NCI-H82 treated with DMSO at 0.1 percent for 48 hours (cell line): Measurements from ENCODE around the gene CCDC70.

Experiments
- DNase-seq: peaks from one replicate; lab custom pipeline; 2025; ENCODE audit not compliant: unreplicated experiment; lab: John Stamatoyannopoulos, UW

Gene CCDC70

DNA sequence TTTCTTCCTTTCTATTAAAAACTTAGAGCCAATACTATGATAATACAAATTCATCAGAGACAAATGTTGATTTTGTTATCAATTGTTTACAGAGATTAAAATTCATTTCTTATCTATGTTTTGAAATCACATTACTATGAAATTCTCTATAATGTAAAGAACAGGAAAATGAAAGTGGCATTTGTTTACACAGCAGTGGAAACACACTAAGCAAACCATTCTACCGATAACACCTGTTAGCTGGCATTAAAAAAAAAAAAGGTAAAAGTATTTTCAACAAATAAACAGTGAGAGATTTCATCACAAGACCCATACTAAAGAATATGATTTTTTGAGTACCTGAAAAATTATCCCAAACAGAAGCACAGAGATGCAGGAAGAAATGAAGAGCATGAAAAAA is 4.8 kb upstream of the CCDC70 start:
- no peak for DNase-seq

DNA sequence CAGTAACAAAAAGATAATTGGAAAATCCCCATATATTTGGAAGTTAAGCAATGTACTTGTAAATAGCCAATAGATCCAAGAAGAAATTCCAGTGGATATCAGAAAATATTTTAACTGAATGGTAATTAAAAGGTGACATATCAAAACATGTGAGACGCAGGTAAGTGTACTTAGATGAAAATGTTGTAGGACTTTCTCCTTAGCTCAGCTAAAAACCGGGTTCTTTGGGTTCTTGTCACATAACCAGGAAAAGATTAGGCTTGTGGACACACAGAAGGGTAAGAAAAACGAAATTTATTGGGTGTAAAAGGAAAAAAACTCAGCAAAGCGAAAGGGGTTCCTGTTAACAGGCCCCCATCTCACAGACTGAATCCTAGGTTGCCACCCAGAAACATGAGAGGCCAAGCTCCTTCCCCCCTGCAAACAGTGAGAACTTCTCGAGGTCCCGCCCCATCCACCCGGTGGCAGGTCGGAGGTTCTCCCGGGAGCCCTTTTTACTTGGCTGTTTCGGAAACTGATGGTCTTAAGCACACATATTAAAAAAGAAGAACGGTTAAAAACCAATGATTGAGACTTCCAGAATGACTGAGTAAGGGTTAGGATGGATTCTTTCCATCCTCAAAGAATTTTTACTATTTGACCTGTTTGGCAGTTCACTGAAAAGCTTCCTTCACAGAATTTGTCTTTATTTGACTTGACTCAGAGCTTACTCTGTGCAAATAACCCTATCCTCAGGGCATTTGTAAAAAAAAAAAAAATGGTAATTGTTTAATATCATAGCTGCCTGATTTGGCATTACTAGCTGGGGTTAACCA is 3.1 kb upstream of the CCDC70 start:
- no peak for DNase-seq

DNA sequence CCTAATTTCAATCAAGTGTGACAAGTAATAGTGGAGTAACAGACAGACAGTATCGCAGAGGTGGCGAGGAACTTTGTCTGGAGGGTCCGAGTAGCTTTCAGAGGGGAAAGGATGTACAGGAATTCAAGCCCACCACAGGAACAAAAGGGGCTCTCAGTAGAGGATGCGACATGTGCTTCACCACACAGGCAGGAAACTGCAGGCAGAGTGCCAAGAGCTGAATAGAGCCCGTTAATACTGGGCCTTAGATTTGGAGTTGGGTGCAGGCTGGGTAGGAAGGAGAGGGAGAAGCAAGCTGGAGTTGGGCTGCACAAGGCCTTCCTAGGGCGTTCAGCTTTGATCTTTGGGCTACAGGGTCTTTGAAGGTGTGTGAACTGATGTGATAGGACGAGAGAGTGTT is 1.2 kb downstream of the CCDC70 start:
- DNase-seq = no peak

DNA sequence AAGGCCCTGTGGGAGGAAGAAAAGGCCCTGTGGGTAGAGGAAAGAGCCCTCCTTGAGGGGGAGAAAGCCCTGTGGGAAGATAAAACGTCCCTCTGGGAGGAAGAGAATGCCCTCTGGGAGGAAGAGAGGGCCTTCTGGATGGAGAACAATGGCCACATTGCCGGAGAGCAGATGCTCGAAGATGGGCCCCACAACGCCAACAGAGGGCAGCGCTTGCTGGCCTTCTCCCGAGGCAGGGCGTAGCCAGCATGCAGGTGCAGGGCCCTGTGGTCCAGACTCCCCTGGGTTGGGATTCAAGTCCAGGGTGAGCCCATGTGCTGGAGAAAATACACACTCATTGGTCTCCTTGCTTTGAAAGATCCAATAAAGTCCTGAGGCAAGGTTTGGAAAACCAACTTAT is 4.1 kb downstream of the CCDC70 start:
- no peak for DNase-seq

DNA sequence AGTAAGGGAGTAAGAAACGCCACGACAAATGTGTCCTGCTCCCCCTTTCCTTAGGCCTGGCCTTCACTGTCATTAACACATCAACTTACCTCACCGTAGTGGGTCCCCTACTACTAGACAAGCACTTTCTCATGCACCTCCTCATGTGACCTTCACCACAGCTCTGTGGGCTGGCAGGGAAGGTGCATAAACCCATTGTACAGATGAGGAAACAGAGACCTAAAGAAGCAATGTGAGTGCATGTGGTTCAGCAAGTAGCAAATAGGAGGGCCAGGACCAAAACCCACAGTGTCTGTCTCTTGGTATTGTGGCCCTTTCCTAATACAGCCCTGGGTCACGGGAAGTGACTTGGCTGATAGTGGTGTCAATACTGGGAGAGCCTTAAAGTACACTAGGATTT is 5.3 kb downstream of the CCDC70 start:
- no peak for DNase-seq

DNA sequence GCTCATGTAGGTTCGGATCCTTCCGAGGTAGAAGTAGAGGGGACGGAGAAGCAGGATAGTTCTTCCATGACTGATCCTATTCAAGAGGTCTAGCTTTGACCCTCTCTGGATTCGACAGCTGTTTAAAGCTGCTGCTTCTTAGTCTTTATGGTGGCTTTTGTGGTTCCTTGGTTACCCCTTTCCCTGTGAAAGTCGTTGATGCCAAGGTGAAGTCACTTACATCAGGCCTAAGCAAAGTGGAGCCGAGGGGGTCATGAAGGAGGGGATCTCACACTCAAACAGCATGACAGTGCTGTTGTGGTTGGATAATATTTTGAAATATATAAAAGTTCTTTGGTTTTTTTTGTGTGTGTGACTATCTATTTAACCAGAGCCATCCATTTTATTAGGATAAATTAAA is 8.1 kb downstream of the CCDC70 start:
- no peak for DNase-seq

DNA sequence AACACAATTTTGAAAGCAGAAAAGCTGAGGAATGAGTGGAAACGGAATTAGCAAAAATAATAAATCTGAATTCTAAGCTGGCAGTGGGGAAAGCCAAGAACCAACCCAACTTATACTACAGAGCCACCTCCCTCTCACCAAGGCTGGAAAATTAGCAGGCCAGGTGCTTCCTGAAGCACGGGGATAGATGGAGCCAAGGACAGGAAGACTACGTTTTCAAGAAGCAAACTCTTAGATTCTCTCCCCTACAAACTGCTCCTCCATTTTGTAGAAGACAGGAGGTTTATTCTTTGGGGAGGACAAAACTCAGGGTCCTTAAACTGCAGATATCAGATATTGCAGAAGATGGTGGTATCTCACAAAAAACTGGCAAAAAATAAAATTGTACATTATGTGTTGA is 8.8 kb downstream of the CCDC70 start:
- no peak for DNase-seq

DNA sequence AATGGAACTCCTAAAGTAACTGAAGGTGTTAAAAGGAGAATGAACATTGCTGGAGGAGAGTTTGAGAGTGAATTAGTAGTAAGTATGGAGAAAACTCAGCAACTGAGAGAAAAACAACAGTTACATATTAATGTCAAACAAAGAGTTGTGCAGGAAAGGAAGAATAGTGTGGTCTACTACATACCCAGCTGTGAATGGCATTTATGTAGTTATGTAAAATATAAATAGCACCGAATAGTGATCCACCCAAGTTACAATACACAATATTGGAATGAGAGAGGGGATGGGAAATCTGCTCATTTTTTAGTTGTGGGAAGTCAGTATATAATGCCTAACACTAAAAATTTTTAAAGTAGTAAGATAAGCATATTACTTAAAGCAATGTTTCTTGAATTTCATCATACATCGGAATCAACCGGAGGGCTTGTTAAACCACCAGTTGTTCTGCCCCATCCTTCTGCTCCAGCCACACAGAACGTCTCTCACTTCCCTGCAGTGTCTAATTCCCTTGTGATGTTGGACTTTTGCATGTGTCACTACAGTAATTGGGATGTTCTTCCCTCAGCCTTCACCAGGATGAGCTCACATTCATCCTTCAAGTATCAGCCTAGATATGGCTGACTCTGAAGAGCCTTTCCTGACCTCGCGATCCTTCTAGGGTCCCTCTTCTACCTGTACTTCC is 11.5 kb downstream of the CCDC70 start:
- DNase-seq = no peak

DNA sequence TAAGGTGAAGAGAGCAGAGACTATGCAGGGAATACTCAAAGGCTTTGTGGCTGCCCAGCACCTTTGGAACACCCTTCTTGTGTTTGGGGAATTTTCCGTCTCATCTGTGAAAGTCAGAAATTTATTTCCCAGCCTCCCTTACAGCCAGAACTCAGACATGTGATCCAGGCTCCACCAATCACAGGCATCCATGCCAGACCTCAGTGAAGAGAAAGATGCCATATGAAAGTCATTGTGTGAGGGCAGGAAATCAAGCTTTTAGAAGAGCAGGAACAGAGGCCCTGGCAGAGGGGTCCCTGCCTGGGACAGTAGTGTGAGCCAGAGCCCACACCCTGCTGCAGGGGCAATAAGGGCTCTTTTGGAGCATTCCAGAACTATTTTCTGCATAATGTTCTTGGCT is 12.1 kb downstream of the CCDC70 start:
- no peak for DNase-seq

DNA sequence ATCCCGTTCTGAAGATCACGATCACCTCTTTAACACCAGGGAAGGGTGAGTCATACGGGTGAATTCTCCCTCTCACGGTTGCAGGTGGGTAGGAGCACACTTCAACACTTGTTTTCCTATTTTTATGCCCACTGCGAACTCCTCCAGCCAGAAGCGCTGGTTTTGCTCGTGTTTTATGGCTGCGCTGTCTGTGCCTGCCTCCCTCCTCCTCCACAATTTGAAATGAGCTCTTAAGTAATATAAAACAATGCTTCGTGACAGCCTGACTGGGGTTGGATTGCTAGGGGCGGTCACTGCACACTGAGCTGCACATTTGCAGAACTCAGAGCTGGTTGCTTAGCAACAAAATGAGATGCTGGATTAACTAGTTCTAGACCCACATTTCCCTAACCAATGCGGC is 12.9 kb downstream of the CCDC70 start:
- peak; percentile 37 for DNase-seq

DNA sequence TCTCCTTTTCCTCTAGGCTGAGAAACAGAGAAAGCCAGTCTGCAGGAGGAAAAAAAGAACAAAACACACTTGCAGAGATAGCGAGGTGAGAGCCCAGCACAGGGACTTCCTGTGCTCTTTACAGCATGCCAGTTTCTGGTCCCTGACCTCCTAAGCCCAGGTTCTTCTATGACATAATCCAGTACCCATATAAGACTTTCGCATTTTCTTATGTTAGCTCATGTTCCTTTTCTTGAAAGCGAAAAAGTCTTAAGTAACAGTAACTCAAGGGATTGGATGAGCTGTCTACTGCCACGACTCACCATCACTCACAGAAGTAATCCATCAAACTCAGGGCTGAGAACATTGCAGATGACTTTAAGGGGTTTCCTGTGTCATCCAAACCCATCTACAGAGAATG is 17.4 kb downstream of the CCDC70 start:
- no peak for DNase-seq

DNA sequence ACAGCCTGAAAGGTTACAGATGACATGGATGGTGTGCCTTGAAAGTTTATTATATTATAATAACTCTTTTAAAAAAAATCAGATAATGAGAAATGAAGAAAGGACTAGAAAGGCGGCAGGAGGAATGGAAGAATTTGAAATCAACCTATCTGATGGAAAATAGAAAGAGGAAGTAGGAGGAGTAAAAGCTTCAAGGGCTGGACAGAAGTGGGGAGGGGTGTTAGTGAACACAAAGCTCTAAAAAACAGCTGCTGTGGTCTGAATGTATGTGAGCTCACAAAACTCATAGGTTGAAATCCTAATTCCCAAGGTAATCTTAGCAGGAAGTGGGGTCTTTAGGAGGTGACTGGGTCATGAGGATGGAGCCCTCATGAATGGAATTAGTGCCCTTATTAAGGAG is 19.5 kb downstream of the CCDC70 start:
- no peak for DNase-seq

DNA sequence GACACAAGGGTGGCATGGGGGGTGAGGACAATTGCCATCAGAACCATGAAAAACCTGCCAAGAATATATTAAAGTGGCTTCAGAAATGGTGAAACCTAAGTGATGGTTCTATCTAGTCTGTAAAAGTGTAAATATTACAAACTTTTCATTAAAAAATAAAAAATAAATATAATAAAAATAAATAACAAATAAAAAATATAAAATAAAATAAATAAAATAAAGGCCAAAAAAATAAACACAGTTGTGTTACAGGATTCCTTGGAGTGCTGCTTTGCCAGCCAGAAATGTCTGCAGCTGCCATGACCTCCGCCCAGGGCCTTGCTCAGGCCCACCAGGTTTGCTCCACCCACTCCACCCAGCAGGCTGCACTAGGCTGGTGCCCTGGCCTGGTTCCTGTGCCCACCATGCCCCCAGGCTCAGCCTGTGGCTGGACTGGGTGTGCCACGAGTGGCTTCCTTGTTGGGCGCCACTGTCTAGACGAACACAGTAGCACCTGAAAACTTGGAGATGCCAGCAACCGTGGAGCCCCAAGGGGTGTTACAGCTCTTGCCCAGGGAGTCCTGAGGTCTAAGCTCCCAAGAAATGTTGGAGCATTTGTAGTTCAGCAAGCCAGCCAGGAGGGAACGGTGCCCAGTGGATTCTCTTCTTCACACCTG is 20.9 kb downstream of the CCDC70 start:
- DNase-seq = no peak

DNA sequence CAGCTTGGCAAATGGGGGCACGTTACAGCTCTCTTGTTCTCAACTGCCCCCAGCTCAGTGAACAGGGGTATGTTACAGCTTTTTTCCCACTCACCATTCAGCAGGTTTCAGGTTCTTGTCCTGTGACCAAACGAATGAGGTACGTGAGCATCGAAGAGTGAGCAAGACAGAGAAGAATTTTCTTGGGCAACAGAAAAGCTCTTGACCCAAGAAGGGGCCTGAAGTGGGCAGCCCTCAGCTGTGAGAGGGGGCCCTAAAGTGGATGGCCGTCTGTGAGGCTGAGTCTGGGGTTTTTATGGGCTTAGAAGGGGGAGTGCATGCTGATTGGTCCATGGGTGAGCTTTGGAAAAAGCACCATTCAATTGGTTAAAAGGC is 21.4 kb downstream of the CCDC70 start:
- DNase-seq = no peak

DNA sequence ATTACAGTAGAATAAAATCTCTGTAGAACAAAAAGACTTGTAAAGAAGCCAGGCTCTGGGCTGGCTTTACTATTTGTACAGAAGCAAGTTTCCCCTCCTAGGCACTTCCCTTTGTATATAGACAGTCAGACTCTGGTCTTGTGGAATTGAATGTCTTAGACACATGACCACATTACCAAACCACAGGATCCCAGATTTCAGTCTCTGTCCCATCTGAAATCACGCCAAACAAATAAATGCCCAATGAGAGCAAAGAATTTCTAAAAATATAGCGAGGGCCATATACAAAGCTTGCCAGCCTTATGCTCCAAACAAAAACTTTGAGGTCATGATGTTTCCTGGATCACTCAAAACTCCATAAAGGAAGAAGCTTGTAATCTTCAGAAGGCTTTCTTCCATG is 23.9 kb downstream of the CCDC70 start:
- no peak for DNase-seq

DNA sequence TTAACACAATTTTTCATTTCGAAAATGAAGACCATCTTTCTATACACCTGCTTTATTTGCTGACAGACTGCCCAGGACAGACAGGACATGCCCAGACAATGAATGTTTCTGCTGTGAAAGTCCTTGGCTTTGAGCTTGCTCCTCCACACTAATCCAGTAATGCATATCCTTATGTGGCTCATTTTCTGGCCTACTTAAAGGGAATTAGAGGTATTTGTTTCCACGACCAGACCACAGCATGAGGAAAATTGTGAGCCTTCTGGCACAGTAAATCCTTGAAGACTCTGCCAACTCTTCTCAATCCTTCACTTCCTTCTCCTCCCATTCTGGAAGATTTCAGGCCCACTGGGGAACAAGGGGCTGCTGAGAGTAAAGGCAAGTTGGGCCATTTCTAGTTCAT is 25.7 kb downstream of the CCDC70 start:
- DNase-seq = peak; percentile 90

DNA sequence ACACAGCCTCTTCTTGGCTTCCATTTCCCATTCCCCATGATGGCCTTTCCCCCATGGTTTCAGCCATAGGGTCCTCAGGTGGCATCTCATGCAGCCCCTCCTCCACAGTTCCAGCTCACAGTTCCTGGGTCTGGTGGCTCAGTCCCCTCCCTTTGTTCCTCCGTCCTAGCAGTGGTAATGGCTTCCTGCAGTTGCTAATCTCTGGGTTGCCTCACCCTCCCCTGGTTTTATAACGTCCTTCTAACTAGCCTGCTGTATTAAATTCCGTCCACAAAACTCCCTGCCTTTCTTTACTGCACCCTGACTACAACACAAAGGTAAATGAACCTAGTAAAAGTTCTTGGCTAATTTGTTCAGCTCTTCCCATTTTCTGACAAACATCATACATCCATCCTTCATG is 30.9 kb downstream of the CCDC70 start:
- DNase-seq = no peak

DNA sequence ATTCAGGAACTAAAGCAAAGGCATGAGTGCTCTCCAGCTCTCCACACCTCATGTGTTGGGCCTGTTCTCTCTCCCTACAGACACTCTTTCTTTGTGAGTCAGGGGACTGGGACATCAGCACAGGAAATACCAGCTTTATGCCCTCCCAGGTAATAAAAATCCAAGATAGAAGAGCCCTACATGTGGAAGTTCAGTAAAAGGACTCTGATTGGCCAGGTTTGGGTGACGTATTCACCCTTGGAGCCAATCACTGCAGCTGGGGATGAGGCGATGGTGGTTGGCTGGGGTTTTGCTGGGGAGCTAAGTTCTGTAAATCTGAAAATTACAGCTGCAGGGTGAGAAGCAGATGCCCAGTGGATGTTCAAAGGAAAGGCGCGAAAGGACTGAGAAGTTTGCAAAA is 32.5 kb downstream of the CCDC70 start:
- DNase-seq = no peak

DNA sequence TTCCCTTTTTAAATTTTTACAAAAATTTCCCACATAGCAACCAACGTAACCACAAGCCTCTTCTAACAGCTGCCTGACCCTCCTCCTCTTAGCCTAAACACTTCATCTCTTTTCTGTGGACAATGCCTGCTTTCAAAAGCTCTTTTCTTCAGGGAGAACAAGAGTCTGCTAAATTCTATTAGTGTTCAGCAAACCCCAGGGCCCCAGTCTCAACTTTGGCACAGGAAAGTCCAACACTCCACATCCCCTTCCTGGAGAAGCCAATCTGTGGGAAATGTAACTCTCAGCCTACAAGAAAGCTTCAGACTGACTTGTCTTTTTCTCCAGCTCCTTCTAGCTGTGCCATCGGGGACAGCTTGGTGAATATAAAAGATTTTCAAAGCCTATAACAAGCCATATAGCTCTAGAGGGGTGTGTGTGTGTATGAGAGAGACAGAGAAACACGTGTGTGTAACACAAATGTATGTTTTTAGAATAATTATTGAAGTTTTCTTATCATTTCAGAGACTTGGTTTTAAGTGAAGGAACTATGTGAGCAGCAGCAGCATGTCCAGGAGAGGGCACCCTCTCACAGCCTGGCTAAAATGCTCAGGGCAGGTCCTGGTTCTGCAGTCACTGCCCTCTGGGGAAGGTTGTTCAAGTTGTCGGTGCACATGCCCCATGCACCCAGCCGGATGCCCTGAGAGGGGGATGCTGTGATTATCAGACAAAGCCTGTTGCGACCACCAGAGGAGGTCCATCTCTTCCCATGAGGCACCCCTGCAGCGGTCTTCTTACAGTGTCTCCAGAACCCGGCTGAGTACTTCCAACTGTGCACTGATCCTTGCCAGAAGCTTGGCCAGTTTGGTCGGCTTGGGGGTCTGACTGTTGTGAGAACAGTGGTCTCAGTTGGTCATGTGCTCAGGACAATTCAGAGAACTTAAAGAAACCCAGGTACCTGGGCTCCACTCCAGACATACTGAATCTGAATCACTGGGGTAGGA is 34.4 kb downstream of the CCDC70 start:
- DNase-seq = peak; percentile 31

DNA sequence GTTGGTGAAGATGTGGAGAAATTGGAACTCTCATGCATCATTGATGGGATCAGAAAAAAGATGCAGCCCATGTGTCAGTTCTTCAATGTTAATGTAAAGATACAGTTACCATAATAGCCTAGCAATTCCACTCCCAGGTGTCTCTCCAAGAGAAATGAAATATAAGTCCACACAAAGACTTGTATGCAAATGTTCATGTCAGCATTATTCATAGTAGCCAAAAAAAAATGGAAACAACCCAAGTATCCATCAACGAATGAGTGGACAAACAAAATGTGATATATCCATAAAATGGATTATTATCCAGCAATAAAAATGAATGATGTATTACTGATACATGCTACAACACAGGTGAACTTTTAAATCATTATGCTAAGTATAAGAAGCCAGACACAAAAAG is 38.7 kb downstream of the CCDC70 start:
- no peak for DNase-seq

DNA sequence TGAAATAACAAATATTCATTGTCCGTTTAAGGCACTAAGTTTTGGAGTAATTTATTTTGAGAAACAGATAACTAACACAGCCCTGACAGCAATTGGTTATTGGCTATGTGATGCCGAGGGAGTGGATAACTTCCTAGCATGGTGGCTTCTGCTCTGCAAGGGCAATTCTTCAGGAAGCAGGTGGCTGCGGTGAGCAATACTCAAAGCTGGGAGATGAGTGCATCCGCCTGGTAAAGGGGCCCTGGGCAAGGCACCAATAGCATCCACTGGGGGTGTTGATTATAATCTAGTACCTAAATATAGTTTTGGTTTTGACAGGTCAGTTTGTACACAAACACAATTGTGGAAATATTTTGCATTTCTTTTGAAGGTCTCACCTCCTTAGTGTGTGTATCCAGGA is 41.0 kb downstream of the CCDC70 start:
- no peak for DNase-seq
